GM18505 (cell line): Measurements from ENCODE around the gene LIPA.

Source experiments
- ATAC-seq: cut with Tn5 transposase; IDR thresholded peaks from one replicate; pipeline ENCODE4 v1.9.1; 2021; ENCODE audit not compliant: unreplicated experiment
- POLR2A ChIP-seq: IDR thresholded peaks from 4 replicates; pipeline ENCODE4 v1.6.1; 2011; ENCODE audit warnings: borderline replicate concordance; ENCODE audit not compliant: insufficient read depth, insufficient read length; ENCODE audit errors: extremely low read depth

LIPA gene

GRCh38 chr10:89241486-89242344 lies 9.9 kb downstream of the LIPA start:
- no peak for ATAC-seq
- TF ChIP-seq POLR2A: no peak

- ATAC-seq: no peak
- TF ChIP-seq POLR2A: no peak
These were observed 10.5 kb downstream of the LIPA start for GRCh38 chr10:89241026-89241425.

GRCh38 chr10:89240519-89240918 lies 11.1 kb downstream of the LIPA start:
- ATAC-seq: no peak
- no peak for TF ChIP-seq POLR2A

GRCh38 chr10:89238956-89239644 lies 12.5 kb downstream of the LIPA start:
- TF ChIP-seq POLR2A: no peak
- no peak for ATAC-seq

- no peak for ATAC-seq
- TF ChIP-seq POLR2A: no peak
These were observed 13.7 kb downstream of the LIPA start for GRCh38 chr10:89237849-89238248.

GRCh38 chr10:89236226-89236797 lies 15.3 kb downstream of the LIPA start:
- no peak for TF ChIP-seq POLR2A
- no peak for ATAC-seq

GRCh38 chr10:89235073-89235798 lies 16.3 kb downstream of the LIPA start:
- TF ChIP-seq POLR2A: no peak
- ATAC-seq: no peak

GRCh38 chr10:89233033-89233432 lies 18.5 kb downstream of the LIPA start:
- TF ChIP-seq POLR2A: no peak
- no peak for ATAC-seq

GRCh38 chr10:89228962-89229361 lies 22.6 kb downstream of the LIPA start:
- no peak for TF ChIP-seq POLR2A

GRCh38 chr10:89228146-89228545 lies 23.4 kb downstream of the LIPA start:
- ATAC-seq: no peak
- TF ChIP-seq POLR2A: no peak

More at GRCh38 chr10:89228962-89229361, 22.6 kb downstream of the LIPA start:
- no peak for ATAC-seq

GRCh38 chr10:89226891-89227290 lies 24.7 kb downstream of the LIPA start:
- ATAC-seq: no peak
- TF ChIP-seq POLR2A: no peak

- ATAC-seq: no peak
These were observed 26.7 kb downstream of the LIPA start for GRCh38 chr10:89224739-89225443.

More at GRCh38 chr10:89224739-89225443, 26.7 kb downstream of the LIPA start:
- TF ChIP-seq POLR2A: no peak
